HCT116 (cell line): Measurements from ENCODE around the gene ARL15. TPM values are rescaled to one million over a fixed set of nuclear protein-coding genes. Genes with fewer than 3 reads are reported as not detected.

Experiments
- ATAC-seq: fragments of 200-7000 bp; cut with Tn5 transposase; 2 replicates; pipeline ENCODE4 v1.9.1; 2020; ENCODE audit warnings: mild to moderate bottlenecking, moderate library complexity
- BruUV-seq: library from RNA; stranded (reverse); fragments of 400-500 nt; replicated peaks from 2 replicates; lab custom pipeline; 2021; lab: Mats Ljungman, UMichigan
- CTCF ChIA-PET: fragments of 300-600 bp; sonication (Branson Sonifier 250); formaldehyde crosslinking; loops from one replicate; lab custom pipeline; 2021; ENCODE audit warnings: antibody characterized with exemption; lab: Charles Lee
- POLR2A ChIA-PET: fragments of 300-600, 350-600 bp; sonication (Branson Sonifier 250); formaldehyde crosslinking; loops from one replicate; lab custom pipeline; 2021; ENCODE audit warnings: antibody characterized with exemption; lab: Charles Lee
- RAD21 ChIA-PET, 2 experiments: fragments of 300-600 bp; sonication (Branson Sonifier 250); formaldehyde crosslinking; loops; one replicate each; lab custom pipeline; 2023; ENCODE audit warnings: low total read pairs in 2 of 2; ENCODE audit not compliant: uncharacterized antibody in 2 of 2, unreplicated experiment in 2 of 2, low non-redundant PET in 1 of 2; lab: Charles Lee
- DNase-seq: peaks from one replicate; pipeline ENCODE4 v3.0.0-alpha.2; 2010; ENCODE audit warnings: low read depth, low spot score
- H2AFZ ChIP-seq: fragments of 200-600 bp; shearing (Covaris generic), sonication (generic); 2 replicates; pipeline ENCODE4 v1.6.1; 2017; ENCODE audit warnings: low read depth, mixed run types, mixed read lengths, antibody characterized with exemption, low read length; ENCODE audit not compliant: poor library complexity, severe bottlenecking
- H3K27ac ChIP-seq: 2 replicates; pipeline ENCODE4 v1.5.1; 2012; ENCODE audit warnings: low read depth, low read length
- H3K27me3 ChIP-seq: fragments of 200-600 bp; sonication (generic); 2 replicates; pipeline ENCODE4 v1.6.1; 2016; ENCODE audit warnings: mixed run types, low read length, mixed read lengths; ENCODE audit not compliant: insufficient read depth
- H3K36me3 ChIP-seq, 2 experiments: fragments of 200-500 bp in 1 of 2; fragments of 200-600 bp in 1 of 2; sonication (Bioruptor generic) in 1 of 2; sonication (generic) in 1 of 2; 2 replicates each; pipeline versions ENCODE4 v1.5.1 to v1.6.1; 2014 to 2016; ENCODE audit warnings: low read length in 2 of 2, inconsistent platforms in 1 of 2, mixed read lengths in 1 of 2, mixed run types in 1 of 2; ENCODE audit not compliant: insufficient read depth in 2 of 2, control insufficient read depth in 1 of 2
- H3K4me1 ChIP-seq, 2 experiments: fragments of 200-600 bp in 1 of 2; sonication (generic) in 1 of 2; 2 replicates each; pipeline versions ENCODE4 v1.5.1 to v1.6.1; 2012 to 2017; ENCODE audit warnings: low read length in 2 of 2, inconsistent platforms in 1 of 2, mild to moderate bottlenecking in 1 of 2, mixed read lengths in 1 of 2, mixed run types in 1 of 2, moderate library complexity in 1 of 2; ENCODE audit not compliant: insufficient read depth in 2 of 2, control insufficient read depth in 1 of 2
- H3K4me2 ChIP-seq: fragments of 200-600 bp; sonication (generic); 2 replicates; pipeline ENCODE4 v1.6.1; 2017; ENCODE audit warnings: mixed run types, low read length, mixed read lengths
- H3K4me3 ChIP-seq, 2 experiments: fragments of 200-600 bp in 1 of 2; sonication (generic) in 1 of 2; replicated peaks in 1 of 2; 2 replicates each; pipeline ENCODE4 v1.5.1; 2011 to 2016; ENCODE audit warnings: low read length in 2 of 2, control low read depth in 1 of 2, low read depth in 1 of 2, mild to moderate bottlenecking in 1 of 2, mixed read lengths in 1 of 2, mixed run types in 1 of 2
- H3K79me2 ChIP-seq: fragments of 200-600 bp; sonication (generic); 2 replicates; pipeline ENCODE4 v1.6.1; 2017; ENCODE audit warnings: mild to moderate bottlenecking, mixed run types, low read length, moderate library complexity, mixed read lengths; ENCODE audit not compliant: insufficient read depth
- H3K9ac ChIP-seq: fragments of 200-600 bp; sonication (generic); 2 replicates; pipeline ENCODE4 v1.6.1; 2016; ENCODE audit warnings: low read length, mixed read lengths
- H3K9me2 ChIP-seq: fragments of 200-600 bp; sonication (generic), shearing (Covaris generic); 2 replicates; pipeline ENCODE4 v1.6.1; 2017; ENCODE audit warnings: mixed run types, mild to moderate bottlenecking, moderate library complexity; ENCODE audit not compliant: insufficient read depth
- H3K9me3 ChIP-seq, 2 experiments: fragments of 200-500 bp in 1 of 2; fragments of 200-600 bp in 1 of 2; sonication (Bioruptor generic) in 1 of 2; sonication (generic) in 1 of 2; 2 replicates each; pipeline ENCODE4 v1.6.1; 2014 to 2017; ENCODE audit warnings: low read length in 2 of 2, mixed read lengths in 2 of 2, inconsistent platforms in 1 of 2, low read depth in 1 of 2, mild to moderate bottlenecking in 1 of 2, mixed run types in 1 of 2, moderate library complexity in 1 of 2; ENCODE audit not compliant: control insufficient read depth in 1 of 2, insufficient read depth in 1 of 2
- H4K20me1 ChIP-seq: fragments of 200-600 bp; sonication (generic), shearing (Covaris generic); 2 replicates; pipeline ENCODE4 v1.6.1; 2017; ENCODE audit warnings: mixed run types, mild to moderate bottlenecking, moderate library complexity; ENCODE audit not compliant: insufficient read depth
- CEBPB ChIP-seq: IDR thresholded peaks from 2 replicates; pipeline ENCODE4 v1.6.1; 2012; ENCODE audit warnings: low read depth
- CTCF ChIP-seq, 3 experiments: fragments of 200-600 bp in 1 of 3; sonication (generic) in 1 of 3; IDR thresholded peaks in 2 of 3; conservative IDR thresholded peaks in 1 of 3; 2 replicates each; pipeline ENCODE4 v1.5.1; 2012 to 2017; ENCODE audit warnings: low read depth in 2 of 3, low read length in 2 of 3, antibody characterized with exemption in 1 of 3, borderline replicate concordance in 1 of 3, control low read depth in 1 of 3, mild to moderate bottlenecking in 1 of 3, mixed read lengths in 1 of 3, mixed run types in 1 of 3, moderate library complexity in 1 of 3; ENCODE audit not compliant: insufficient read depth in 1 of 3
- EZH2 ChIP-seq: fragments of 200-600 bp; sonication (generic); IDR thresholded peaks from 2 replicates; pipeline ENCODE4 v1.6.1; 2017; ENCODE audit warnings: antibody characterized with exemption, mixed run types
- FOSL1 ChIP-seq: IDR thresholded peaks from 2 replicates; pipeline ENCODE4 v1.6.1; 2012; ENCODE audit warnings: low read depth
- JUND ChIP-seq: IDR thresholded peaks from 2 replicates; pipeline ENCODE4 v1.6.1; 2012
- RAD21 ChIP-seq: IDR thresholded peaks from 2 replicates; pipeline ENCODE4 v1.6.1; 2012; ENCODE audit warnings: low read depth, mild to moderate bottlenecking
- SIN3A ChIP-seq: IDR thresholded peaks from 2 replicates; pipeline ENCODE4 v1.6.1; 2012; ENCODE audit warnings: low read depth
- TCF7L2 ChIP-seq: IDR thresholded peaks from 2 replicates; pipeline ENCODE4 v1.7.0; 2011; ENCODE audit warnings: borderline replicate concordance, inconsistent platforms; ENCODE audit not compliant: insufficient read depth, insufficient read length; ENCODE audit errors: extremely low read depth
- ZBTB33 ChIP-seq: IDR thresholded peaks from 2 replicates; pipeline ENCODE4 v1.6.1; 2011; ENCODE audit warnings: mild to moderate bottlenecking, low read length, moderate library complexity; ENCODE audit not compliant: insufficient replicate concordance; ENCODE audit errors: extremely low read depth
- ZFX ChIP-seq: fragments of 450-650 bp; IDR thresholded peaks from 2 replicates; pipeline ENCODE4 v1.6.1; 2017
- intact Hi-C: fragments of 100-400 bp; cut with micrococcal nuclease; formaldehyde crosslinking; loops from 2 replicates; pipeline ENCODE4 v1.10.0; 2022
- total RNA-seq: library from RNA; stranded (reverse); gene quantifications from one replicate; pipeline ENCODE4 v1.2.1, GENCODE V29; 2021; ENCODE audit not compliant: unreplicated experiment

Gene ARL15
- total RNA-seq, 1 experiment from 2014 or later, result 15.0 TPM

DNA sequence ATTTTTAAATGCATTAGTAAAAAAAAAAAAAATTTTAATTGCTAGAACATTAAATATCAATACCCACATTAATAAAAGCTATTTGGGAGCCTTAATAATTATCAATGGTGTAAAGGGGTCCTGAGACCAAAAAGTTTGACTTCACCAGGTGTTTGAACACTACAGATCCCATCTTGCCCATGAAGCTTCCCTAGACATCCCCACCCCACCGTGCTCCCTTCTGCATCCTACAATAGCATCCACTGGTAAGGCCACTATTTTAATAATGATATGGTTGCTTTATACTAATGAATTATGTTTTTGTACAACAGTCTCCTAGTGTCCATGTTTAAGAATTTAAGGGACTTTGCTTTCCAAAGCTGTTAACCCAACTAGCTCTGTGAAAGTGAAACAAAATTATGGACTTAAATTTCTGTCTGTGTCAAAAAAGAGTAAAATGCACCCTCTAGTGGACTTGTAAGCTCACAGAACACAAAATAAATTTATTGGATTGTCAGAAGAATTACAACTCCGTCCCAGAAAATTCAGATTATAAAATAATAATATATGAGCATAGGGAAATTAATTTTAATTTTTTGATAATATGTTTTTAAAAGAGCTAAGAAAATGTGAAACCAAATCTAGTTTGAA, 76.0 kb downstream of the ARL15 start:
- Histone ChIP-seq H3K27me3 (no peaks in the 10 kb centered on the region), H3K4me3 (no peak overlapping the region), H3K27ac (no peak overlapping the region), H3K9me3 (no peaks in the 10 kb centered on the region), H3K4me2 (no peak overlapping the region), H3K4me1 (no peaks in the 10 kb centered on the region), H3K9me2 (no peaks in the 10 kb centered on the region), H3K79me2 (no peaks in the 10 kb centered on the region), H3K9ac (no peak overlapping the region), H3K36me3 (no peaks in the 10 kb centered on the region), H2AFZ (no peak overlapping the region), H4K20me1 (no peaks in the 10 kb centered on the region)
- TF ChIP-seq RAD21, result peak; percentile 38
- no peak for TF ChIP-seq SIN3A
- TF ChIP-seq ZFX, result no peak
- TF ChIP-seq CTCF (IDR thresholded peaks at IDR 0.05 in 2 of 3, conservative IDR thresholded peaks at IDR 0.05 in 1 of 3; ENCODE audit: borderline replicate concordance in 1 of 3, insufficient read depth in 1 of 3, low read depth in 2 of 3, low read length in 2 of 3), result peak; percentile 28 to 59 (median 36); a peak in 4 of 6 replicates
- DNase-seq (no peak), ATAC-seq (no peak)
- intact Hi-C loops, result loop anchor here (5.0 kb wide), 1 partner anchor 1062 kb away; no protein-coding TSS in a partner anchor
- BruUV-seq, result no TSS peak
- ChIA-PET RAD21 (interaction anchor here in 1 of 2 experiments (0.8 to 1.0 kb wide), 2 partner anchors 9 to 972 kb away, joined by 3 to 4 read pairs; no protein-coding TSS in a partner anchor), POLR2A (interaction anchor here (1.6 kb wide), 1 partner anchor 76 kb away, joined by 3 read pairs; the partner anchor contains the start of gene ARL15), CTCF (interaction anchor here (0.7 to 2.1 kb wide), 21 partner anchors 9 to 1286 kb away, joined by 3 to 21 read pairs (median 4); no protein-coding TSS in a partner anchor)

DNA sequence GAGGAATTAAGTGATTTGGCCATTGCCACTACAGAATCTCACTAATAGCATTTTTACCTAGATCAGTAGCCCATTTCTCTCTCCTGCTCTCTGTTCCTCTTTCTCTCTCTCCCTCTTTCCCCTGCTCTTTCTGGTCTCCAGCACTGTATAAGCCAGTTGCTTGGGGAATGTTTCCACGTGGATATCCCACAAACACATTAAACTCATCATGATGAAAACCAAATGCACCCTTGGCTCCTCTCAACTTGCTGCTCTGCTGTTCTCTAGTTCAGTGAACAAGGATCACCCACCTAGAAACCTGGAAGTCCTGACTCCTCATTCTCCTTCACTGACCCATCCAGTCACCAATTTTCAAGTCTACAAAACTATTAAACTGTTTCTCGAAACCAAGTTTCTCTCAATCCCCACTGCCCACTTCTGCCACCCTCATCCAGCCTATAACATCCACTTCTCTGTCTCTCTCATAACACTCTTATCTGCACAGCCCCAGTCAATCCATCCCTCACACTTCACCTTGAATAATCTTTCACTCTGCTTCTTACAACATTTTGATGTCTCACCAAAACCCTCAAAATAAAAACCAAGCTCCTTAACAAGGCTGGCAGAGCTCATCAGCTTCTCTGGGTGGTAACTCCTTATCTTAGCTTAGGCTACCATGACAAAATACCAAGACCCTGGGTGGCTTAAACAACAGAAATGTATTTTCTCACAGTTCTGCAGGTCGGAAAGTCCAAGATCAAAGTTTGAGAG, 79.3 kb downstream of the ARL15 start:
- H3K9me3 ChIP-seq, result no peaks in the 10 kb centered on the region
- H3K9ac ChIP-seq, result no peak overlapping the region
- ATAC-seq (no peak), DNase-seq (no peak)
- no peaks in the 10 kb centered on the region for H3K27me3 ChIP-seq
- no TSS peak for BruUV-seq
- no peaks in the 10 kb centered on the region for H3K79me2 ChIP-seq
- no peaks in the 10 kb centered on the region for H3K4me1 ChIP-seq
- no peaks in the 10 kb centered on the region for H4K20me1 ChIP-seq
- RAD21 ChIA-PET, result no interaction called here
- H3K4me2 ChIP-seq, result no peak overlapping the region
- H3K36me3 ChIP-seq, result no peaks in the 10 kb centered on the region
- intact Hi-C loops, result loop anchor here (5.0 kb wide), 1 partner anchor 1059 kb away; no protein-coding TSS in a partner anchor
- H3K9me2 ChIP-seq, result no peaks in the 10 kb centered on the region
- no peak overlapping the region for H3K27ac ChIP-seq
- no peak overlapping the region for H3K4me3 ChIP-seq
- POLR2A ChIA-PET, result no interaction called here
- no peak overlapping the region for H2AFZ ChIP-seq
- CTCF ChIA-PET, result interaction anchor here (0.5 kb wide), 1 partner anchor 160 kb away, joined by 4 read pairs; no protein-coding TSS in a partner anchor
- TF ChIP-seq EZH2 (no peak), SIN3A (no peak), TCF7L2 (no peak), CTCF (IDR thresholded peaks at IDR 0.05 in 2 of 3, conservative IDR thresholded peaks at IDR 0.05 in 1 of 3; ENCODE audit: borderline replicate concordance in 1 of 3, insufficient read depth in 1 of 3, low read depth in 2 of 3, low read length in 2 of 3) (no peak), ZBTB33 (no peak), CEBPB (no peak), FOSL1 (no peak), JUND (no peak)
